ENCODE data around the gene CDH4.

CDH4 gene

DNA sequence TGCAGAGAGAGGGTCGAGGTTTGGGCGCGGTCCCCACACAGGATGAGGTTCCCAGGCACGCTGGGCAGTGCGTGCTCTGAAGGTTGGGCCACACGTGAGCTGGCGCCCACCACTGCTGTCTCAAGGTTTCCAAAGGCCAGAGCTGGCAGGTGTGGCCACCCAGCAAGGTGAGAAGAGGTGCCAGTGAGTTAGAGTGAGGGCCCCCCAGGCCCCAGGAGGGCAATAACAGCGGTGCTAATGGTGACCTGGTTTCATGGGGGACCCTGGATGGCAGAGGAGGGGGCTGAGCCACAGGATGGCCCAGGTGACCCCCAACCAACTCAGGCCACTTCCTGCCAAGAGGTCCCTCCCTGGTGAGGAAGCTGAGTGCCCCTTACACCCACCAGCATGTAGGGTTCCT is 628.6 kb downstream of the CDH4 start:
- DNase-seq: no peak

DNA sequence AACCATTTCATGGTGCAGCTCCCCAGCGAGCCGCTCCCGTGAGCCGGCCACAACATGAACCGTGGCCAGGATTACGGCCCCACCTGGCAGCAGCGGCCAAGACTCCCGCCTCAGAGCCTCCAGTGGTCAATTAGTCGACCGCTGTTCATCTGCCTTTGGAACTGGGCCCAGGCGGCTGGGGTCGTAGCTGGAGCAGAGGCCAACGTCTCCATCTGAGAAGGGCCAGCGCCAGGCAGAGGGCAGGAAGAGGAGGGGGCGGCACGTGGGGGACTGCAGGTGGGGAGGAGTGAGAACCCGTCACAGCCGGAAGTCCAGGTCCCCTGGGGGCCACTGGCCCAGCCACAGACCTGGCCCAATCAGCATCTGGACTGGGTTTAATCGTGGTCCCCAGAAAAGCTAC is 629.4 kb downstream of the CDH4 start:
- no peak for DNase-seq

DNA sequence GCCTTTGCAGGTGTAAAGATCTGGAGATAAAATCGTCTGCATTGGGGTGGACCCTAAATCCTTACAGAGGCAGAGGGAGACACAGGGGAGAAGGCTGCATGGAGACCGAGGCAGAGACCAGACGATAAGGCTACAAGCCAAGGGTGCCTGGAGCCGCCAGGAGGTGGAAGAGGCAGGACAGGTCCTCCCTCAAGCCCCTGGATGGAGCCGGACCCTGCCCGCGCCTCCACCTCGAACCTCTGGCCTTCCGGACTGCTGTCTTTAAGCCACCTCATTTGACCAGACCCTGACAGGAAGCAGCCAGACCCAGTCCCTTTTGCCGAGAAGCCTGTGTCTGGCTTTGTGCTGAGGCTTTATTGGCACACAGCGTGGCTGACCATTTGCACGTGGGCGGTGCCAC is 629.8 kb downstream of the CDH4 start:
- no peak for DNase-seq

DNA sequence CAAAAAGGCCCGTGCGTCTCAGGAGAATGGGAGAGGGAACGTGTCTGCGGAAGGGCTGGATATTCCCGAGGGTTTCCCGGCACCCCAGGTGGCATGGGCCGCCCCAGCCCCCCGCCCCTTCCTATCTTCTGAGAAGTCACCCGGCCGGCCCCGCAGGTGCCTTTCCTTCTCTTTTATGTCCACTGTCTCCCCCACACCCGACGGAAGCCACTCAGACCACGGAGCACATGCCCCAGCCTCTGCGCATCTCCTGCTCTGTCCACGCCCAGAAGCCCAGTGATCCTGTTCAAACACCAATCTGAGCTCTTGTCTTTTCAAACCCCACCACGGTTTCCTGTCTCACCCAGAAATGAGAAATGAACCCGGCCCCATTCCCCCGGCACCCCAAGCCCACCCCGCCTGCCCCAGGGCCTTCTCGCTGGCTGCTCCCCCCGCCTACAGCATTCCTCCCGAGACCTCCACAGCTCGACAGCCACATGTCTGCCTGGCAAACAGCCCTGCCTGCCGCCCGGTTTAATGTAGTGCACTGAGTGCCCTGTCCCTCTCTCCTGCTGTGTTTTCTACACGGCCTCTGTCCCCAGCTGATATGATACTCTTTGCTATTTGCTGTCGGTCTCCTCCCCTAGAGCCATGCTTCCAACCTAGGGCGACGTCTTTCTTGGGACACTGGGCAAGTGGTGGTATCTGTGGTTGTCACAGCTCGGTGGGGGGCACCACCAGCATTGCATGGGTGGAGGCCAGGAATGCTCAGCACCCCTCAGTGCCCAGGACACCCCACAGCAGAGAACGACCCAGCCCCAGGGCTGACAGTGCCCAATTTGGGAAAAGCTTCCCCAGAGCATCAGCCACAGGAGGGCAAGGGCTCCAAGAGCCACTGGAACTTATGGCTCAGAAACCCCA is 630.9 kb downstream of the CDH4 start:
- DNase-seq: no peak

DNA sequence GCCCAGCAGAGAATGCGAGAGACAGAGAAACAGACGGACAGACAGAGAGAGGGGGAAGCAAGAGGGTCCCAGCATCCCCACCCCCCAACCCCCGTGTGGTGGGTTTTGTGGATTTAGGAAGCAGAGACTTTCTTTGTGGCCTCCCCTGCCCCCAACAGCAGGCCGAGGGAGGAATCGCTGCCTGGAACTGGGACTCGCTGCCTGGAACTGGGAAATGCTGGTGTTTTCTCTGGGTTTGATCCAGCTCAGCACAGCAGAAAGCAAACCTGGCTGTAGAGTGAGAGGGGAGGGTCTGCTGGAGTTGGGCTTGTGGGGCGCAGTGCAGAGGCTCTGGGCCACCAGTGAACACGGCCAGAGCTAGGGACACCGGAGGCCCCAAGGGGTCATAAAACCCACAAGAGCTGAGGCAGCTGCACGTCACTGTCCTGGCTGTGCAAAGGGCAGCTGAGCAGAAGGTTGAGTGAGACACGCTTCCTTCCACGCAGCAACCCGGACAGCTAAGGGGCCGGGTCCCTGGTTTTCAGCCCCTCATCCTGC is 631.9 kb downstream of the CDH4 start:
- no peak for DNase-seq

GRCh38 chr20:61884571-61885389 is 632.7 kb downstream of the CDH4 start:
- no peak for DNase-seq

GRCh38 chr20:61885759-61886715 is 634.0 kb downstream of the CDH4 start:
- no peak for DNase-seq

DNA sequence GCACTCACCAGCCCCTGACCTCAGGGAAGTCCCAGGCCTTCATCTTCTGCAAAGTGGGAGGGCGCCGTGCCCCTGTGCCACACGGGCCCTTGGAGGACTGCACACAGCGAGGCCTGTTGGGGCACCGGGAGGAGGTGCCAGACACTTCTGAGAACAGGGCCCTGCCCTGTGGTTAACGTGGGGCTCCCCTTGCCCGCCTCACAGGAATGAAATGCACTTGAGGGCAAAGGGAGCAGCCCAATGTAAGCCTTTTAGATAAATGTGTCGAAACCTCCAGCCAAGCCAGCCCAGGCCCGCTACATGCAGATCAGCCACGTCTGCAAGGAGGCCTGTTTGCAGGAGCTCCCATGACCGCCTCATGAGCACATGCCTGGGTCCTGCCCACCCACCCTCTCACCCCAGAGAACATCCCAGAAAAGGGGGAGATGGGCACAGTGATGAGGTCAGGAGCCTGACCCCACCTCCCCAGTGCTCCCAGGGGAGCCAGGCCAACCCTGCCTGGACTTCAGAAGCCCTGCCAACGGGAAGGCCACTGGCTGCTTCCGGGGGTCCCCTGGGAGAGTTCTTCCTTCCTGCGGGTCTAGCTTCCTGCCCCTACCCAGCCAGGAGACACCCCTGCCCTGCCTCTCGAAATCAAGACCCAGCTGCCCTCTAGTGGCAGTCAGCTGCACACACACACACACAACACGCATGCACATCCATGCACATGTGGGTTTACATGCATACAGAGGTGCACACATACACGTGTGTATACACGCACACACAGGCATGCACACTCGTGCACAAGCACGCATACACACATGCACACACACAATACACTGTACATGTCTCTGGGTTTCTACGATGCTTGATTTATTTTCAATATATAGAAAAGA is 634.9 kb downstream of the CDH4 start:
- DNase-seq: no peak

GRCh38 chr20:61887596-61888093 is 635.6 kb downstream of the CDH4 start:
- no peak for DNase-seq

- no peak for DNase-seq
Measured at GRCh38 chr20:61888101-61888865, 636.2 kb downstream of the CDH4 start.

GRCh38 chr20:61889659-61890058 is 637.6 kb downstream of the CDH4 start:
- no peak for DNase-seq

GRCh38 chr20:61890210-61890609 is 638.1 kb downstream of the CDH4 start:
- DNase-seq: no peak

DNA sequence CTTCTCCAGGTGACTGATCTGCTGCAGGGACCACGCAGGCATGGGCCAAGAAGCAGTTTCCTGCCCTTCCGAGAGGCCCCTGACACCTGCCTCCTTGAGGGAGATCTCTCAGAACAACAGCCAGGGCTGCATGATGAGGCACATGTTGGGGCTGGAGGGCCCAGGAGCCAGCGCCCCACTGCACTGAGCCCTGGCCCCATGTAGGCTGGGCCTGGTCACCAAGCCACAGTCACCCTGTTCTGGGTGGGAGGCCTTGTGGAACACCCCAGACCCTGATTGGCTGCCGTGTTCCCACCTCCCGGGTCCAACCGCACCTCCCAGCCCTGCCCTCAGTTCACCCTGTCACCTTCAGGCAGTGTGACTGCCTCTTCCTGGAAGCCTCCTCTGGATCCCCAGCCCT is 639.4 kb downstream of the CDH4 start:
- no peak for DNase-seq

DNA sequence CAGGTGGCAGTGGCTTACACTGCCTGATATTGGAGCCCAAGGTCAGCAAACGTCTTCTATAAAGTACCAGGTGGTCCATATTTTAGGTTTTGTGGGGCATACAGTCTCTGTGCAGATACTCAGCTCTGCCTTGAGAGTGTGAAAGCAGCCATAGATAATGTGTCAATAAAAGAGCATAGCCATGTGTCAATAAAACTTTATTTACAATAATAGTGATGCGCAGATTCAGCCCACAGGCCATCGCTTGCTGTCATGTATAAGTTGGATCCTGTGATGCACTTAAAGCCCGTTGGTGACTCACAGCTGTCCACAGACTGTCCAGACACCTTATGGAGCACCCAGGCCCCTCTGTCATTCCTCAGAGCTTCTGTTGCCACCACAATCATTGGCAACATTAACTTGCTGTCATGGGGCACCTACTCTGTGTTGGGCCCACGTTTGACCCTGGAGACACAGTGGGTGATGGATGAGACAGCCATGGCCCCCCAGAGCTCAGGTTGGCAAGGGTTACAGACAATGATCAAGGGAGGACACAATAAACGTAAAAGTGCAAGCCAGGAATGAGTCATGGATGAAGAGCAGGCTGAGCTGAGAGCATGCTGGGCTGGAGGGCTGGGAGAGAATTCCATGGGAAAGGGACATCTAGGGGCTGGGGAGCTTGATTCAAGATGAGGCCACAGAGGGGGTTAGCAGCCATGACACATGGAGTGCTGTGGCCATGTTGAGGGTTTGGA is 640.0 kb downstream of the CDH4 start:
- no peak for DNase-seq

- no peak for DNase-seq
Measured at GRCh38 chr20:61895016-61895415, 643.0 kb downstream of the CDH4 start.

DNA sequence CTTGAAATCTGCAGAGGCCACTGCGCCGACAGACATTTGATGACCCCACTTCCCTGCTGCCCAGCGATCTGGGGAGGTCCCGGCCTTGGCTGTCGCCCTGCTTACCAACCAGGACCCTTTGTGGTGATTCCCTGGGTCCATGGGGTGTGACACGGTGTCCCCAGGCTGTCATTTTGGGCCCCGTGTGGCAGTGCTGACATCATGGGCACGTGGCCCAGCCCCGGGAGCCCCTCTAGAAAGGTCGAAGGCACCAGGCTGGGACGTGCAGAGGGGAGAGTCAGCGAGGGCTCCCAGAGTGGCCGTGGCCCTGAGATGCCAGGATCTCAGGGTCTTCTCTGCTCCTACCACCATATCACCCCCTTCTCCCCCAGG is 643.6 kb downstream of the CDH4 start:
- no peak for DNase-seq

GRCh38 chr20:61896058-61896961 is 644.2 kb downstream of the CDH4 start:
- DNase-seq: no peak

DNA sequence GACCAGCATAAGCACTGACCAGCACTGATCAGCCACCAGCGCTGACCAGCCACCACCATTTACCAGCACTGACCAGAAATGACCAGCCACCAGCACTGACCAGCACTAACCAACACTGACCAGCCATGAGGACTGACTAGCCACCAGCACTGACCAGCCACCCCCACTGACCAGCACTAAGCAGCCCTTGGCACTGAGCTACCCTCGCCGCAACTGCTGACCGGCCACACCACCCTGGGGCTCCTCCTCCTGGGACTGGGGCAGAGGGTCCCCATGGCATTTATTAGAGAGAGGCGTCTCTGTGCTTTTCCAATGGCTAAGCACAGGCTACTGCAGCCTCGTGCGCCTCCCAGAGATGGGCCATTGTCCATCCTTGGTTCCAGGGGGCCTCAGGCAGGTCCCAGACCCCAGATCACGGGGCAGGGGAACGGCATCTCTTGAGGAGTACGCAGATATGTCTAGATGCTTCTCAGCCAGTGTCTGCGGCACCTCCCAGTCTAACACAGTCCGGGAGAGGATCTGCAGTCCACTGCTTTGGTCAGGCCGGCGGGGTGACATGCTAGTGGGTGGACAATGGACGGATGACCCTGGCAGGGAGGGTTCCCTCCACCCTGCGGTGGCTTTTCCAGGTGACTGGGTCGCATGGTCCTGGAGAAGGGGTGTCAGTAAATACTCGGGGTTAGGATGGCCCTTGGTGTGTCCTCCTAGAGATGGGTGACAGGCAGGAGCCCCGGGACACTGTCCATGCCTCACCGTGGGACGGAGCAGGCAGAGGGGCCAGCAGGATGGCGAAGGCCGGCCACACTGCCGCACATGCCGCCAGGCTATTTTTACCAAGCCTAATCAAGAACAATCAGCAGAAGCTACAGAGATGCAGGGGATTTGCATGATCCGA is 645.6 kb downstream of the CDH4 start:
- DNase-seq: no peak

All from KG1 (cell line).